Transverse colon (tissue), 4 donors: ENCODE results near the gene SLAMF8. TPM values are rescaled to one million over a fixed set of nuclear protein-coding genes. Genes with fewer than 3 reads are reported as not detected.

Experiments used
- DNase-seq: peaks from one replicate; pipeline ENCODE4 v3.0.0-alpha.2; 2019
- H3K27ac ChIP-seq, 4 donors: fragments of 200-600 bp; sonication (generic); 2 replicates each; pipeline ENCODE4 v1.5.1; 2016 to 2018; ENCODE audit warnings: inconsistent platforms in 4 of 4
- H3K27me3 ChIP-seq: fragments of 200-600 bp; sonication (generic); 2 replicates; pipeline ENCODE4 v1.5.1; 2017; ENCODE audit warnings: inconsistent platforms
- H3K36me3 ChIP-seq, 4 donors: fragments of 200-600 bp; sonication (generic); 2 replicates each; pipeline ENCODE4 v1.5.1; 2017 to 2019; ENCODE audit warnings: inconsistent platforms in 4 of 4
- H3K4me1 ChIP-seq, 4 donors: fragments of 200-600 bp; sonication (generic); 2 replicates each; pipeline ENCODE4 v1.5.1; 2017 to 2020; ENCODE audit warnings: inconsistent platforms in 4 of 4
- H3K4me3 ChIP-seq, 4 donors: fragments of 200-600 bp; sonication (generic); 1 replicate in 1 of 4; 2 replicates in 3 of 4; pipeline versions ENCODE4 v1.5.1 to v1.6.1; 2017 to 2019; ENCODE audit warnings: inconsistent platforms in 4 of 4
- H3K9me3 ChIP-seq, 2 donors: fragments of 200-600 bp; sonication (generic); 2 replicates each; pipeline ENCODE4 v1.5.1; 2017 to 2019; ENCODE audit warnings: inconsistent platforms in 2 of 2
- CTCF ChIP-seq, 5 experiments: fragments of 200-600 bp in 3 of 5; fragments of 450-650 bp in 2 of 5; sonication (generic) in 3 of 5; IDR thresholded peaks; 1 replicate in 2 of 5; 2 replicates in 3 of 5; pipeline ENCODE4 v1.5.1; 2016 to 2017; ENCODE audit warnings: antibody characterized with exemption in 5 of 5, inconsistent platforms in 3 of 5, mild to moderate bottlenecking in 2 of 5, moderate library complexity in 1 of 5
- EP300 ChIP-seq: sonication (generic); formaldehyde crosslinking; IDR thresholded peaks from one replicate; pipeline ENCODE4 v1.6.1; 2017; ENCODE audit warnings: antibody characterized with exemption, low read depth
- POLR2A ChIP-seq: fragments of 450-650 bp; IDR thresholded peaks from one replicate; pipeline ENCODE4 v1.6.1; 2016; ENCODE audit warnings: antibody characterized with exemption, mild to moderate bottlenecking, moderate library complexity
- POLR2AphosphoS5 ChIP-seq, 3 donors: sonication (generic); formaldehyde crosslinking; IDR thresholded peaks; one replicate each; pipeline ENCODE4 v1.6.1; 2016; ENCODE audit warnings: antibody characterized with exemption in 3 of 3
- WGBS, 2 donors: methylation state at CpG; one replicate each; pipeline ENCODE4 v1.1.5; 2018; ENCODE audit warnings: low coverage in 1 of 2; 5-methylcytosine and 5-hydroxymethylcytosine counted together
- in situ Hi-C, 4 donors: fragments of 200-750 bp; cut with MboI; loops; one replicate each; pipeline versions ENCODE4 v1.15.0 to v1.15.1; 2017; ENCODE audit warnings: low sequenced_read_pairs in 3 of 4, low pct_ligation_motif_present in 1 of 4, low pct_unique_long_range_greater_than_20kb in 1 of 4
- intact Hi-C: fragments of 100-400 bp; cut with DNase I; formaldehyde crosslinking; loops from one replicate; pipeline ENCODE4 v1.15.1; 2023; ENCODE audit warnings: low total_unique reads
- total RNA-seq, 4 donors: library from RNA; depleted of rRNA; stranded (reverse); fragments of >200 nt; gene quantifications; one replicate each; pipeline ENCODE4 v1.1.0, GENCODE V29; 2016

SLAMF8 gene
- total RNA-seq, 4 donors from 2014 or later: 0.37 to 7.1 (median 2.3) TPM

- intact Hi-C loops (no loop called here), in situ Hi-C loops (no loop called here)
- TF ChIP-seq EP300 (no peak), POLR2AphosphoS5 (IDR thresholded peaks at IDR 0.05) (no peak), CTCF (IDR thresholded peaks at IDR 0.05) (no peak), POLR2A (no peak)
- Histone ChIP-seq H3K4me3 (no peak overlapping the region), H3K27me3 (no peaks in the 10 kb centered on the region), H3K4me1 (no peaks in the 10 kb centered on the region), H3K27ac (no peak overlapping the region), H3K36me3 (no peaks in the 10 kb centered on the region), H3K9me3 (no peaks in the 10 kb centered on the region)
- no peak for DNase-seq
- WGBS, 2 donors: 40 to 79% methylated on average over 1 to 8 of the region's 8 CpGs
Measured at GRCh38 chr1:159861218-159861617, 34.5 kb downstream of the SLAMF8 start.

GRCh38 chr1:159862031-159862430, 35.4 kb downstream of the SLAMF8 start:
- intact Hi-C loops: no loop called here
- no peak overlapping the region for H3K27ac ChIP-seq
- no peaks in the 10 kb centered on the region for H3K9me3 ChIP-seq
- DNase-seq: no peak
- H3K27me3 ChIP-seq: no peaks in the 10 kb centered on the region
- in situ Hi-C loops: no loop called here
- no peak overlapping the region for H3K4me3 ChIP-seq
- no peaks in the 10 kb centered on the region for H3K36me3 ChIP-seq
- TF ChIP-seq CTCF (IDR thresholded peaks at IDR 0.05): no peak
- no peak for TF ChIP-seq EP300
- WGBS, 2 donors: 89% methylated on average over 5 of the region's 5 CpGs; no CpG with 5 or more reads in 1 of the 2 donors
- peaks cover 0 to 7% (median 3%) of the 10 kb centered on the region in 4 donors for H3K4me1 ChIP-seq

- Histone ChIP-seq H3K27ac (no peak within 1 kb of the TSS), H3K27me3 (no peaks in the 10 kb centered on the region), H3K9me3 (no peaks in the 10 kb centered on the region), H3K4me3 (no peak within 1 kb of the TSS), H3K36me3 (no peaks in the 10 kb centered on the region), H3K4me1 (peaks cover 3 to 12% (median 7%) of the 10 kb centered on the region in 4 donors)
- TF ChIP-seq CTCF (IDR thresholded peaks at IDR 0.05): no peak
- TF ChIP-seq POLR2A: no peak
- TF ChIP-seq EP300: no peak
- TF ChIP-seq POLR2AphosphoS5 (IDR thresholded peaks at IDR 0.05): no peak
- 74% methylated on average over 4 of the region's 4 CpGs; no CpG with 5 or more reads in 1 of the 2 donors for WGBS, 2 donors
- in situ Hi-C loops (no loop called here), intact Hi-C loops (no loop called here)
- DNase-seq: no peak
Measured at GRCh38 chr1:159862557-159862956, 35.9 kb downstream of the SLAMF8 start, which contains the start of gene VSIG8. Gene VSIG8 (minus strand): TSS chr1:159862657. CDS start chr1:159862521, 136 bp downstream.

- in situ Hi-C loops: no loop called here
- Histone ChIP-seq H3K36me3 (no peaks in the 10 kb centered on the region), H3K4me3 (no peak overlapping the region), H3K4me1 (peaks cover 9 to 25% (median 17%) of the 10 kb centered on the region in 4 donors), H3K27ac (no peak overlapping the region), H3K9me3 (no peaks in the 10 kb centered on the region), H3K27me3 (no peaks in the 10 kb centered on the region)
- DNase-seq: no peak
- WGBS, 2 donors: 59 to 76% methylated on average over 2 of the region's 2 CpGs
- intact Hi-C loops: no loop called here
- no peak for TF ChIP-seq EP300
- no peak for TF ChIP-seq CTCF (IDR thresholded peaks at IDR 0.05)
- no peak for TF ChIP-seq POLR2A
- no peak for TF ChIP-seq POLR2AphosphoS5 (IDR thresholded peaks at IDR 0.05)
Measured at GRCh38 chr1:159864262-159864661, 37.6 kb downstream of the SLAMF8 start.
